ENCODE measurements around the gene APOBEC3H. TPM values are rescaled to one million over a fixed set of nuclear protein-coding genes. Genes with fewer than 3 reads are reported as not detected.

The APOBEC3H gene
- total and polyA plus RNA-seq, 10 donors: 0.70 to 3.8 (median 2.2) TPM; not detected in 1

GRCh38 chr22:39135092-39135896 lies 38.2 kb downstream of the APOBEC3H start:
- no peaks in the 10 kb centered on the region for H3K27me3 ChIP-seq (replicated peaks in 1 of 7)
- H3K4me1 ChIP-seq: peaks cover 0 to 22% (median 9%) of the 10 kb centered on the region in 6 donors
- 52 to 71% (median 67%) methylated on average over 11 to 15 of the region's 15 CpGs for WGBS, 5 donors
- H3K9me3 ChIP-seq: no peaks in the 10 kb centered on the region
- intact Hi-C loops (cut with DNase I; ENCODE audit: low total_unique reads): no loop called here
- H3K27ac ChIP-seq: no peak overlapping the region
- peaks cover 0 to 86% (median 28%) of the 10 kb centered on the region in 6 donors for H3K36me3 ChIP-seq
- peak; percentile 81 for DNase-seq
- H3K4me3 ChIP-seq: no peak overlapping the region
- TF ChIP-seq POLR2AphosphoS5 (IDR thresholded peaks at IDR 0.05) (peak in 1 of 3 donors; percentile 22), POLR2A (IDR thresholded peaks at IDR 0.05) (no peak)
- TF ChIP-seq, protein P1, sequence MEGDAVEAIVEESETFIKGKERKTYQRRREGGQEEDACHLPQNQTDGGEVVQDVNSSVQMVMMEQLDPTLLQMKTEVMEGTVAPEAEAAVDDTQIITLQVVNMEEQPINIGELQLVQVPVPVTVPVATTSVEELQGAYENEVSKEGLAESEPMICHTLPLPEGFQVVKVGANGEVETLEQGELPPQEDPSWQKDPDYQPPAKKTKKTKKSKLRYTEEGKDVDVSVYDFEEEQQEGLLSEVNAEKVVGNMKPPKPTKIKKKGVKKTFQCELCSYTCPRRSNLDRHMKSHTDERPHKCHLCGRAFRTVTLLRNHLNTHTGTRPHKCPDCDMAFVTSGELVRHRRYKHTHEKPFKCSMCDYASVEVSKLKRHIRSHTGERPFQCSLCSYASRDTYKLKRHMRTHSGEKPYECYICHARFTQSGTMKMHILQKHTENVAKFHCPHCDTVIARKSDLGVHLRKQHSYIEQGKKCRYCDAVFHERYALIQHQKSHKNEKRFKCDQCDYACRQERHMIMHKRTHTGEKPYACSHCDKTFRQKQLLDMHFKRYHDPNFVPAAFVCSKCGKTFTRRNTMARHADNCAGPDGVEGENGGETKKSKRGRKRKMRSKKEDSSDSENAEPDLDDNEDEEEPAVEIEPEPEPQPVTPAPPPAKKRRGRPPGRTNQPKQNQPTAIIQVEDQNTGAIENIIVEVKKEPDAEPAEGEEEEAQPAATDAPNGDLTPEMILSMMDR (IDR thresholded peaks at IDR 0.05 in 8 of 11, conservative IDR thresholded peaks at IDR 0.05 in 3 of 11): peak in 7 of 11 experiments; percentile 17 to 64 (median 45)

DNA sequence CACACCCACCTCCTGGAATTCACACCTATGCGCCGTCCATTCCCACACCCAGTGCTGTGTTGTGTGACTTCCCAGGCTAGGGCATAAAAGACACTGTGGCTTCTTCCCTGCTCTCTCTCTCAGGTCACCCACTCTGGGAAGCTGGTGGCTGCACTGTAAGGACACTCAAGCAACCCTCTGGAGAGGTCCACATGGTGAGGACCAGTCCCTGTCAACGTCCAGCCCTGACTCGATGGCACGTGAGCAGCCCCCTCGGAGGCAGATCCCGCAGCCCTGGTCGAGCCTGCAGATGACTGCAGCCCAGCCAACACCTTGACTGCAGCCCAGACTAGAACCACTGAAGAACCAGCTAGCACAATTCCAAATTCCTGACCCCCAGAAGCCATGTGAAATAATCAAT lies 39.3 kb downstream of the APOBEC3H start:
- intact Hi-C loops (cut with DNase I; ENCODE audit: low total_unique reads): no loop called here
- Histone ChIP-seq H3K9me3 (no peaks in the 10 kb centered on the region), H3K27ac (no peak overlapping the region), H3K36me3 (peaks cover 0 to 87% (median 28%) of the 10 kb centered on the region in 6 donors), H3K27me3 (replicated peaks in 1 of 7) (no peaks in the 10 kb centered on the region), H3K4me3 (no peak overlapping the region), H3K4me1 (peaks cover 0 to 18% (median 5%) of the 10 kb centered on the region in 6 donors)
- TF ChIP-seq, protein P1 (IDR thresholded peaks at IDR 0.05 in 8 of 11, conservative IDR thresholded peaks at IDR 0.05 in 3 of 11): no peak
- TF ChIP-seq POLR2A (IDR thresholded peaks at IDR 0.05) (no peak), POLR2AphosphoS5 (IDR thresholded peaks at IDR 0.05) (peak in 2 of 3 donors; percentile 10 to 32)
- WGBS, 5 donors: 83 to 96% (median 94%) methylated on average over 8 of the region's 8 CpGs
- peak; percentile 61 for DNase-seq

GRCh38 chr22:39138357-39138997 lies 41.4 kb downstream of the APOBEC3H start:
- Histone ChIP-seq H3K4me1 (peaks cover 0 to 11% (median 4%) of the 10 kb centered on the region in 6 donors), H3K27me3 (replicated peaks in 1 of 7) (no peaks in the 10 kb centered on the region), H3K36me3 (peaks cover 0 to 78% (median 17%) of the 10 kb centered on the region in 6 donors), H3K4me3 (no peak overlapping the region), H3K27ac (no peak overlapping the region), H3K9me3 (no peaks in the 10 kb centered on the region)
- 69 to 78% (median 77%) methylated on average over 13 to 14 of the region's 14 CpGs for WGBS, 5 donors
- no peak for TF ChIP-seq POLR2AphosphoS5 (IDR thresholded peaks at IDR 0.05)
- TF ChIP-seq, protein P1 (IDR thresholded peaks at IDR 0.05 in 8 of 11, conservative IDR thresholded peaks at IDR 0.05 in 3 of 11): no peak
- no peak for TF ChIP-seq POLR2A (IDR thresholded peaks at IDR 0.05)
- peak; percentile 59 for DNase-seq
- intact Hi-C loops (cut with DNase I; ENCODE audit: low total_unique reads): no loop called here

DNA sequence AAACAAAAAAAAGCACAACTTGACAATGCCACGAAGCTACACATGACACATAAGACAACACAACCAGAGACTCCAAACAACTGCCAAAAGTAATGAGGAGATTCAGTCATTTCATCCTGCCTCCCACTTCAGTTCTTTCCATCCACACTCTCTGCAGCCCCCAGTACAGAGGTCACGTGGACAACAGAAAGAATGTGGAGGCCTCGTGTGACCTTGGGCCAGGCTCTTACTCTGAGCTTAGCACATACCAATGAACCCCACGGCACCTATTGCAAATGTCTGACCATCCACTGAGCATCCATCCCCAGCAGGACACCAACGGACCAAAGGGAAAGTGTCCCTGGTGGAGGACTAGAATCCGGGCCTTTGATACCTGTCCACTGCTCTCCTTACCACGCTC lies 42.9 kb downstream of the APOBEC3H start:
- H3K4me3 ChIP-seq: no peak overlapping the region
- H3K27me3 ChIP-seq (replicated peaks in 1 of 7): no peaks in the 10 kb centered on the region
- WGBS, 5 donors: 81 to 90% (median 87%) methylated on average over 7 of the region's 7 CpGs
- no peak for DNase-seq
- TF ChIP-seq POLR2AphosphoS5 (IDR thresholded peaks at IDR 0.05) (no peak), POLR2A (IDR thresholded peaks at IDR 0.05) (no peak)
- TF ChIP-seq, protein P1 (IDR thresholded peaks at IDR 0.05 in 8 of 11, conservative IDR thresholded peaks at IDR 0.05 in 3 of 11): no peak
- intact Hi-C loops (cut with DNase I; ENCODE audit: low total_unique reads): no loop called here
- H3K9me3 ChIP-seq: no peaks in the 10 kb centered on the region
- peaks cover 0 to 63% (median 6%) of the 10 kb centered on the region in 6 donors for H3K36me3 ChIP-seq
- peaks cover 7 to 26% (median 17%) of the 10 kb centered on the region in 6 donors for H3K4me1 ChIP-seq
- H3K27ac ChIP-seq: no peak overlapping the region
